PC-9 (cell line): ENCODE results near the gene ASCC1.

Experiments used
- CTCF ChIP-seq: fragments of 200-600 bp; sonication (generic); conservative IDR thresholded peaks from 2 replicates; pipeline ENCODE4 v1.6.1; 2017; ENCODE audit warnings: mixed run types, antibody characterized with exemption, mild to moderate bottlenecking, moderate library complexity
- EZH2 ChIP-seq: fragments of 200-600 bp; sonication (generic); IDR thresholded peaks from 2 replicates; pipeline ENCODE4 v1.8.0; 2017; ENCODE audit warnings: antibody characterized with exemption, low read depth

GRCh38 chr10:72200883-72201282 is 15.2 kb downstream of the ASCC1 start:
- TF ChIP-seq CTCF = no peak
- TF ChIP-seq EZH2 = no peak
